Stimulated activated CD4-positive, alpha-beta T cell treated with anti-CD3 and anti-CD28 coated beads, Interleukin-1b, Interleukin-23, amount 100 ng/mL, for 24 hours (primary cell): ENCODE data around the gene ZFP14.
A peak's percentile ranks its signal among the peaks of the same experiment; 100 is the strongest.

Experiments used
- DNase-seq, 4 experiments: peaks; one replicate each; pipeline ENCODE4 v3.0.0-alpha.2; 2020; ENCODE audit warnings: low read depth in 4 of 4, low spot score in 1 of 4

The ZFP14 gene

GRCh38 chr19:36378625-36379509, at the start of gene ZFP14:
Gene ZFP14 (minus strand): TSS chr19:36379201. CDS start chr19:36367892, 11,309 bp downstream.
- DNase-seq, result peak; percentile 84 to 90 (median 86)

- DNase-seq, result no peak
Observed at GRCh38 chr19:36423925-36424324, 44.9 kb upstream of the ZFP14 start.

GRCh38 chr19:36421749-36422481, 42.9 kb upstream of the ZFP14 start:
- DNase-seq, result no peak

- DNase-seq, result no peak
Observed at GRCh38 chr19:36420961-36421748, 42.2 kb upstream of the ZFP14 start.

- peak; percentile 47 to 70 (median 57) for DNase-seq
Observed at GRCh38 chr19:36418287-36419001, 39.4 kb upstream of the ZFP14 start, which contains the start of gene ZFP82. Gene ZFP82 (minus strand): TSS chr19:36418644. CDS start chr19:36409789, 8,855 bp downstream.

- DNase-seq, result no peak
Observed at GRCh38 chr19:36417752-36418286, 38.8 kb upstream of the ZFP14 start.

GRCh38 chr19:36409841-36410240, 30.8 kb upstream of the ZFP14 start:
- no peak for DNase-seq

GRCh38 chr19:36408101-36408500, 29.1 kb upstream of the ZFP14 start:
- DNase-seq, result no peak

GRCh38 chr19:36404498-36404897, 25.5 kb upstream of the ZFP14 start:
- DNase-seq, result no peak

GRCh38 chr19:36401475-36401874, 22.5 kb upstream of the ZFP14 start:
- DNase-seq, result no peak

- no peak for DNase-seq
Observed at GRCh38 chr19:36398571-36398970, 19.6 kb upstream of the ZFP14 start.

GRCh38 chr19:36392916-36393673, 14.1 kb upstream of the ZFP14 start:
- no peak for DNase-seq

GRCh38 chr19:36379510-36379819, 464 bp upstream of the ZFP14 start:
- DNase-seq, result no peak

GRCh38 chr19:36377541-36378178, 1.3 kb downstream of the ZFP14 start:
- no peak for DNase-seq

- no peak for DNase-seq
Observed at GRCh38 chr19:36373638-36374156, 5.3 kb downstream of the ZFP14 start.

GRCh38 chr19:36371886-36372285, 7.1 kb downstream of the ZFP14 start:
- DNase-seq, result no peak

- no peak for DNase-seq
Observed at GRCh38 chr19:36363845-36364244, 15.2 kb downstream of the ZFP14 start.

- DNase-seq, result no peak
Observed at GRCh38 chr19:36340786-36341372, 38.1 kb downstream of the ZFP14 start.
